H1 (cell line): ENCODE data around the gene ADCY1. TPM values are rescaled to one million over a fixed set of nuclear protein-coding genes. Genes with fewer than 3 reads are reported as not detected.

Experiments used
- BRCA1 ChIP-seq: IDR thresholded peaks from 2 replicates; pipeline ENCODE4 v1.6.1; 2012; ENCODE audit warnings: low read depth, low read length, improper control_type of control experiment
- KDM4A ChIP-seq: IDR thresholded peaks from one replicate; pipeline ENCODE4 v1.7.1; 2012; ENCODE audit warnings: low read depth, mild to moderate bottlenecking, moderate library complexity, low read length, inconsistent platforms; ENCODE audit not compliant: severe bottlenecking
- NRF1 ChIP-seq: IDR thresholded peaks from 2 replicates; pipeline ENCODE4 v1.6.1; 2011; ENCODE audit warnings: mild to moderate bottlenecking, low read depth, low read length, improper control_type of control experiment
- TAF1 ChIP-seq: IDR thresholded peaks from 2 replicates; pipeline ENCODE4 v1.6.1; 2011; ENCODE audit warnings: mild to moderate bottlenecking, low read depth, low read length
- polyA plus RNA-seq, 7 experiments: library from polyadenylated mRNA; depleted of rRNA in 3 of 7; stranded (reverse) in 5 of 7; unstranded in 2 of 7; fragments of >200 nt in 5 of 7; fragments of 200-250 nt in 2 of 7; gene quantifications; 1 replicate in 5 of 7; 2 replicates in 1 of 7; 4 replicates in 1 of 7; pipeline versions ENCODE4 v1.2.1 to v1.2.3, GENCODE V29; 2011 to 2013; ENCODE audit warnings: missing spikeins in 2 of 7, mixed read lengths in 2 of 7
- total RNA-seq: library from RNA; stranded (reverse); fragmentation: NEBNext Ultra II Directional; extraction: Animal tissue kit (Norgen Biotek cat#: 25700); gene quantifications from 2 replicates; pipeline ENCODE4 v1.2.1, GENCODE V29; 2021

The ADCY1 gene
- total and polyA plus RNA-seq, 2 of the 8 experiments (the other 6 are each of a cell fraction or from before 2014, with no cell fraction given), result 7.9 to 26.9 TPM

GRCh38 chr7:45685619-45686240, 111.6 kb downstream of the ADCY1 start (continued):
- TF ChIP-seq BRCA1 (no peak), TAF1 (no peak), KDM4A (no peak), NRF1 (no peak)
